CD14-positive monocyte (primary cell): ENCODE measurements around the gene RRP9. TPM values are rescaled to one million over a fixed set of nuclear protein-coding genes. Genes with fewer than 3 reads are reported as not detected.

ENCODE experiments used
- DNase-seq, 3 donors: peaks; one replicate each; pipeline ENCODE4 v3.0.0-alpha.2; 2011 to 2022
- H2AFZ ChIP-seq: 2 replicates; pipeline ENCODE4 v1.6.0; 2012; ENCODE audit warnings: mild to moderate bottlenecking, low read depth, low read length, inconsistent platforms; ENCODE audit not compliant: insufficient read depth, poor library complexity, severe bottlenecking
- H3K27ac ChIP-seq, 2 donors: 1 replicate in 1 of 2; 2 replicates in 1 of 2; pipeline ENCODE4 v1.5.1; 2012 to 2013; ENCODE audit warnings: low read length in 2 of 2, control low read depth in 1 of 2, inconsistent platforms in 1 of 2, low read depth in 1 of 2, mild to moderate bottlenecking in 1 of 2
- H3K27me3 ChIP-seq, 2 donors: one replicate each; pipeline versions ENCODE4 v1.6.0 to v1.6.1; 2011 to 2013; ENCODE audit warnings: low read length in 2 of 2; ENCODE audit not compliant: control insufficient read depth in 2 of 2, insufficient read depth in 2 of 2
- H3K36me3 ChIP-seq, 2 donors: replicated peaks in 1 of 2; 1 replicate in 1 of 2; 2 replicates in 1 of 2; pipeline versions ENCODE4 v1.5.1 to v1.6.1; 2012 to 2013; ENCODE audit warnings: low read length in 2 of 2, control low read depth in 1 of 2, inconsistent platforms in 1 of 2, mild to moderate bottlenecking in 1 of 2; ENCODE audit not compliant: insufficient read depth in 2 of 2, control insufficient read depth in 1 of 2
- H3K4me1 ChIP-seq, 2 donors: 1 replicate in 1 of 2; 2 replicates in 1 of 2; pipeline versions ENCODE4 v1.5.1 to v1.6.1; 2012 to 2013; ENCODE audit warnings: low read length in 2 of 2, control low read depth in 1 of 2, inconsistent platforms in 1 of 2, mild to moderate bottlenecking in 1 of 2, moderate library complexity in 1 of 2; ENCODE audit not compliant: insufficient read depth in 2 of 2, control insufficient read depth in 1 of 2
- H3K4me2 ChIP-seq: replicated peaks from 2 replicates; pipeline ENCODE3; 2012; ENCODE audit warnings: low read length, moderate library complexity, mild to moderate bottlenecking; ENCODE audit not compliant: poor library complexity, severe bottlenecking; ENCODE audit errors: extremely low read depth
- H3K4me3 ChIP-seq, 3 experiments: fragments of 200-600 bp in 1 of 3; sonication (generic) in 1 of 3; replicated peaks in 1 of 3; 1 replicate in 2 of 3; 2 replicates in 1 of 3; pipeline ENCODE4 v1.5.1; 2011 to 2013; ENCODE audit warnings: low read length in 3 of 3, mild to moderate bottlenecking in 3 of 3, control low read depth in 2 of 3, low read depth in 2 of 3, inconsistent platforms in 1 of 3, moderate library complexity in 1 of 3
- H3K79me2 ChIP-seq: 2 replicates; pipeline ENCODE4 v1.6.0; 2012; ENCODE audit warnings: mild to moderate bottlenecking, control low read depth, inconsistent platforms, low read length, moderate library complexity; ENCODE audit not compliant: insufficient read depth
- H3K9ac ChIP-seq: 2 replicates; pipeline ENCODE4 v1.6.0; 2017; ENCODE audit warnings: low read length, mild to moderate bottlenecking; ENCODE audit not compliant: insufficient read depth, poor library complexity, severe bottlenecking
- H3K9me3 ChIP-seq, 2 donors: replicated peaks in 1 of 2; 1 replicate in 1 of 2; 2 replicates in 1 of 2; pipeline versions ENCODE4 v1.5.1 to v1.6.1; 2012 to 2013; ENCODE audit warnings: low read length in 2 of 2, control low read depth in 1 of 2; ENCODE audit not compliant: control insufficient read depth in 1 of 2, insufficient read depth in 1 of 2
- H4K20me1 ChIP-seq: 2 replicates; pipeline ENCODE4 v1.6.0; 2012; ENCODE audit warnings: mild to moderate bottlenecking, low read length, control low read depth, moderate library complexity; ENCODE audit not compliant: insufficient read depth
- H3K27ac Mint-ChIP-seq, 7 donors: one replicate each; pipeline ENCODE4 v1.8.0; 2020; ENCODE audit warnings: mild to moderate bottlenecking in 7 of 7, mixed read lengths in 7 of 7, moderate library complexity in 6 of 7, inconsistent platforms in 2 of 7
- H3K27me3 Mint-ChIP-seq, 3 donors: one replicate each; pipeline ENCODE4 v1.8.0; 2021 to 2022; ENCODE audit warnings: low read depth in 3 of 3, mild to moderate bottlenecking in 3 of 3, mixed read lengths in 3 of 3, moderate library complexity in 3 of 3, inconsistent platforms in 1 of 3
- H3K36me3 Mint-ChIP-seq, 2 donors: one replicate each; pipeline ENCODE4 v1.8.0; 2020; ENCODE audit warnings: mixed read lengths in 2 of 2, inconsistent platforms in 1 of 2, mild to moderate bottlenecking in 1 of 2
- H3K4me1 Mint-ChIP-seq: one replicate; pipeline ENCODE4 v1.8.0; 2020; ENCODE audit warnings: mild to moderate bottlenecking, mixed read lengths
- H3K4me3 Mint-ChIP-seq, 2 donors: one replicate each; pipeline ENCODE4 v1.8.0; 2020; ENCODE audit warnings: mild to moderate bottlenecking in 2 of 2, mixed read lengths in 2 of 2, moderate library complexity in 1 of 2
- H3K9me3 Mint-ChIP-seq, 7 donors: one replicate each; pipeline ENCODE4 v1.8.0; 2020 to 2022; ENCODE audit warnings: mixed read lengths in 7 of 7, mild to moderate bottlenecking in 6 of 7, moderate library complexity in 6 of 7, inconsistent platforms in 2 of 7
- WGBS: methylation state at CpG from one replicate; pipeline ENCODE4 v1.1.5; 2013; ENCODE audit warnings: missing lambda C conversion rate; ENCODE audit not compliant: insufficient coverage; 5-methylcytosine and 5-hydroxymethylcytosine counted together
- intact Hi-C, 2 donors: fragments of 100-400 bp; cut with micrococcal nuclease; formaldehyde crosslinking; loops; one replicate each; pipeline versions ENCODE4 v1.15.0 to v1.15.1; 2023
- polyA plus RNA-seq, 3 donors: library from polyadenylated mRNA; depleted of rRNA in 1 of 3; unstranded in 2 of 3; stranded (reverse) in 1 of 3; fragments of 300-500 nt in 2 of 3; fragments of >200 nt in 1 of 3; fragmentation: Illumina TruSeq in 2 of 3; gene quantifications; 1 replicate in 2 of 3; 2 replicates in 1 of 3; pipeline ENCODE4 v1.2.3, GENCODE V29; 2012 to 2021
- TF ChIP-seq, protein P1 (sequence below): fragments of 200-600 bp; IDR thresholded peaks from one replicate; pipeline ENCODE4 v1.8.0; 2022; ENCODE audit warnings: antibody characterized with exemption, mild to moderate bottlenecking

RRP9 gene
- polyA plus RNA-seq, 3 donors: 6.7 to 10.4 (median 9.9) TPM

GRCh38 chr3:51977446-51978142 lies 35.9 kb upstream of the RRP9 start:
- Mint-ChIP-seq H3K4me3 (peak overlapping the region in 1 of 2 donors; percentile 47), H3K4me1 (peaks cover 45% of the 10 kb centered on the region), H3K36me3 (peaks cover 0 to 7% of the 10 kb centered on the region in 2 donors), H3K9me3 (peaks cover 0 to 2% (median 0%) of the 10 kb centered on the region in 7 donors), H3K27me3 (peaks cover 0 to 4% (median 3%) of the 10 kb centered on the region in 3 donors), H3K27ac (no peak overlapping the region)
- Histone ChIP-seq H3K79me2 (peaks cover 5% of the 10 kb centered on the region), H3K4me1 (peaks cover 34 to 40% of the 10 kb centered on the region in 2 donors), H3K4me3 (no peak overlapping the region), H3K36me3 (no peaks in the 10 kb centered on the region), H4K20me1 (no peaks in the 10 kb centered on the region), H3K9ac (no peak overlapping the region), H3K4me2 (no peak overlapping the region), H3K27me3 (no peaks in the 10 kb centered on the region), H3K9me3 (no peaks in the 10 kb centered on the region), H2AFZ (no peak overlapping the region), H3K27ac (no peak overlapping the region)
- WGBS: 77% methylated on average over 5 of the region's 9 CpGs
- intact Hi-C loops: no loop called here
- TF ChIP-seq, protein P1, sequence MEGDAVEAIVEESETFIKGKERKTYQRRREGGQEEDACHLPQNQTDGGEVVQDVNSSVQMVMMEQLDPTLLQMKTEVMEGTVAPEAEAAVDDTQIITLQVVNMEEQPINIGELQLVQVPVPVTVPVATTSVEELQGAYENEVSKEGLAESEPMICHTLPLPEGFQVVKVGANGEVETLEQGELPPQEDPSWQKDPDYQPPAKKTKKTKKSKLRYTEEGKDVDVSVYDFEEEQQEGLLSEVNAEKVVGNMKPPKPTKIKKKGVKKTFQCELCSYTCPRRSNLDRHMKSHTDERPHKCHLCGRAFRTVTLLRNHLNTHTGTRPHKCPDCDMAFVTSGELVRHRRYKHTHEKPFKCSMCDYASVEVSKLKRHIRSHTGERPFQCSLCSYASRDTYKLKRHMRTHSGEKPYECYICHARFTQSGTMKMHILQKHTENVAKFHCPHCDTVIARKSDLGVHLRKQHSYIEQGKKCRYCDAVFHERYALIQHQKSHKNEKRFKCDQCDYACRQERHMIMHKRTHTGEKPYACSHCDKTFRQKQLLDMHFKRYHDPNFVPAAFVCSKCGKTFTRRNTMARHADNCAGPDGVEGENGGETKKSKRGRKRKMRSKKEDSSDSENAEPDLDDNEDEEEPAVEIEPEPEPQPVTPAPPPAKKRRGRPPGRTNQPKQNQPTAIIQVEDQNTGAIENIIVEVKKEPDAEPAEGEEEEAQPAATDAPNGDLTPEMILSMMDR: no peak
- DNase-seq: no peak

- Mint-ChIP-seq H3K36me3 (peaks cover under 1 to 6% of the 10 kb centered on the region in 2 donors), H3K9me3 (peaks cover 0 to 2% (median 0%) of the 10 kb centered on the region in 7 donors), H3K27ac (peak overlapping the region in 1 of 7 donors; percentile 38), H3K4me1 (peaks cover 34% of the 10 kb centered on the region), H3K27me3 (peaks cover 0 to 4% (median 3%) of the 10 kb centered on the region in 3 donors), H3K4me3 (peak overlapping the region; percentile 94 to 95)
- peak overlapping the region; percentile 75 for H3K9ac ChIP-seq
- H3K4me3 ChIP-seq: peak overlapping the region in 2 of 3 experiments; percentile 87 to 90
- H3K4me2 ChIP-seq: peak overlapping the region; percentile 100
- H3K36me3 ChIP-seq: no peaks in the 10 kb centered on the region
- DNase-seq: peak; percentile 17 to 57 (median 44)
- peak overlapping the region; percentile 98 for H2AFZ ChIP-seq
- H3K4me1 ChIP-seq: peaks cover 26 to 31% of the 10 kb centered on the region in 2 donors
- WGBS: 36% methylated on average over 38 of the region's 46 CpGs
- peaks cover 1% of the 10 kb centered on the region for H3K79me2 ChIP-seq
- no peaks in the 10 kb centered on the region for H3K27me3 ChIP-seq
- intact Hi-C loops: loop anchor here (2.0 kb wide), 1 partner anchor 33 kb away; the partner anchor contains the start of gene PARP3 (in 2 of the 2)
- no peaks in the 10 kb centered on the region for H3K9me3 ChIP-seq
- no peak overlapping the region for H3K27ac ChIP-seq
- TF ChIP-seq, protein P1: no peak
- H4K20me1 ChIP-seq: no peaks in the 10 kb centered on the region
Observed at GRCh38 chr3:51975852-51976549, 34.3 kb upstream of the RRP9 start.
